Dedifferentiated amniotic fluid mesenchymal stem cell (primary cell): ENCODE results near the gene SF3B5.
"Not testable (repeated sequence)": the region's sequence is repeated elsewhere in the genome, so short reads cannot be mapped to it uniquely, and the experiment has no call there.

Experiments used
- DNase-seq: peaks from one replicate; pipeline ENCODE4 v3.0.0-alpha.2; 2016; ENCODE audit errors: extremely low spot score

The SF3B5 gene

DNA sequence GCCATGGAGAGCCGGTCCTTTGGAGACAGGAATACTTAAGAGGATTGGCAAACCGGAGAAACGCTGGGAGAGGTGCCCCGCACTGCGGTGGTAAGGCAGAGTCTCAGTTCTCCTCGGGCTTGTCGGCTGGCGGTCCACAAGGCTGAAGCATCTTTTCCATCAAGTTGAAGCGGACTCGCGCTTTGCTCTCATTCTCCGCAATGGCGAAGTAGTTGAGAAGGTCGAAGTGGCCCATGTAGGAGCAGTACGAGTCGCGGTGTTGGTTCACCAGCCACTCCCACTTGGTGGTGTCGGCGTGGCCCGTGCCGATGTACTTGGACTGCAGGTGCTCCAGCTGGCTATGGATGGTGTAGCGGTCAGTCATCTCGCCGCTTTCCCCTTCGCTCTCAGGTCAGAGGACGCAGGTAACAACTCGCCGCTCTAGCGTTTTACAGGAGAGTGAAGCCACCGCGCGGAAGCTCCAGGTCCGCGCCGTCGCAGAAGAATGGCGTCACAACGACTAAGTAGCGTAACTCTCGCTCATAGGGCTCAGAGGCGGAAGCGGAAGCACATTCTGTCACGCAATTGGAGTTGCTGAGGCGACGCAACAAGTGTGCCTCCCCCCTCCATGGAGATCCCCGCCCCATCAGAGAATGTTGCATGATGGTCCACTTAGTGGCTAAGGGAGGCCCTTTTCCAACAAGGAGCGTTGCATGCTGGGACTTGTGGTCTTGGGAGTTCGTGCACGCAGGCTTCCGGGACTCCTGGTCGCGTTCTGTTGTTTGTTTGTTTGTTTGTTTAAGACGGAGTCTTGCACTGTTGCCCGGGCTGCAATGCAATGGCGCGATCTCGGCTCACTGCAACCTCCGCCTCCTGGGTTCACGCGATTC lies at the start of gene SF3B5:
Gene SF3B5, minus strand, starts transcription at position 440 of the 869 bp plus-strand sequence. Its CDS starts 76 bp downstream, at position 364.
- peak; percentile 100 for DNase-seq

GRCh38 chr6:144144996-144145395 lies 49.6 kb upstream of the SF3B5 start:
- no peak for DNase-seq

GRCh38 chr6:144143878-144144277 lies 48.5 kb upstream of the SF3B5 start:
- DNase-seq: no peak

- DNase-seq: no peak
Measured at GRCh38 chr6:144143106-144143505, 47.7 kb upstream of the SF3B5 start.

DNA sequence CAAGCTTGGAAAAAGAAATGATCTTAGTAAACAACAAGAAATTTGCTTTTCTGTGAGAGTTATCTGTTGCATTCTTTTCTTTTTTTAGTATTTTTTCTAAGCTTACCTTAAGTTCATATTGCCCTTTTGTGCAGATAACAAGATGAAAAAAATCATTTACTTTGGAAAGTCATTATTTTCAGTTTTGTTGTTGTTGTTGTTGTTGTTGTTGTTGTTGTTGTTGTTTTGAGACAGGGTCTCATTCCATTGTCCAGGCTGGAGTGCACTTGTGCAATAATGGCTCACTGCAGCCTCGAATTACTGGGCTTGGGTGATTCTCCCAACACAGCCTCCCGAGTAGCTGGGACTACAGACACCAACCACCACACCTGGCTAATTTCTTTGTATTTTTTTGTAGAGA lies 46.1 kb upstream of the SF3B5 start:
- no peak for DNase-seq

DNA sequence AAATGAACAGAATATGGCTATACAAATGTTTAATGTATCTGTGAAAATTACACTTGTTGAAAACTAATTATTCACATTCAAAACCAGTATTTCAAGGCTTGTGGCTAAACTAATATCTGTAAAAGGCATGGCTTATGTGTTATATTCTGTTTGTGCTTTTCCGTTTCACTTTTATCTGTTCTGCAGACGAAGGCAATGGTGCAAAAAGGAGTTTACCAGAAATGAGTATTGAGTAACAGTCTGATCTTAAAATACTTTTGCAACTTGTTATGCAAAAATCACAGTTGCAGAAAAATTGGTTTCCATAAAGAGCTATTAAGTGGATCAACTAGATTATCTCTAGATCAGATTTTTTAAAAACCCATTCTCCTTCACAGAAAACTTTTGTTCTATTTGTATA lies 45.5 kb upstream of the SF3B5 start:
- no peak for DNase-seq

- no peak for DNase-seq
Measured at GRCh38 chr6:144139817-144140216, 44.4 kb upstream of the SF3B5 start.

- no peak for DNase-seq
Measured at GRCh38 chr6:144138542-144138941, 43.2 kb upstream of the SF3B5 start.

- no peak for DNase-seq
Measured at GRCh38 chr6:144134737-144135136, 39.4 kb upstream of the SF3B5 start.

- DNase-seq: no peak
Measured at GRCh38 chr6:144134176-144134575, 38.8 kb upstream of the SF3B5 start.

GRCh38 chr6:144133225-144133821 lies 38.0 kb upstream of the SF3B5 start:
- DNase-seq: no peak

DNA sequence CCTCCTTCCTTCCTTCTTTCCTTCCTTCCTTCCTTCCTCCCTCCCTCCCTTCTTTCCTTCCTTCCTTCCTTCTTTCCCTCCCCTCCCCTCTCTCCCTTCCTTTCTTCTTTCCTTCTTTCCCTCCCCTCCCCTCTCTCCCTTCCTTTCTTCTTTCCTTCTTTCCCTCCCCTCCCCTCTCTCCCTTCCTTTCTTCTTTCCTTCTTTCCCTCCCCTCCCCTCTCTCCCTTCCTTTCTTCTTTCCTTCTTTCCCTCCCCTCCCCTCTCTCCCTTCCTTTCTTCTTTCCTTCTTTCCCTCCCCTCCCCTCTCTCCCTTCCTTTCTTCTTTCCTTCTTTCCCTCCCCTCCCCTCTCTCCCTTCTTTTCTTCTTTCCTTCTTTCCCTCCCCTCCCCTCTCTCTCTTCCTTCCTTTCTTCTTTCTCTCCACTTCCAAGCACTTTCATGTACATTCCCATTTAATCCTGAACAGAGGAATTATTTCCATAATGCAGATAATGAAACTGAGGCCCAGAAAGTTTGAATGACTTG lies 36.9 kb upstream of the SF3B5 start:
- not testable (repeated sequence) for DNase-seq

DNA sequence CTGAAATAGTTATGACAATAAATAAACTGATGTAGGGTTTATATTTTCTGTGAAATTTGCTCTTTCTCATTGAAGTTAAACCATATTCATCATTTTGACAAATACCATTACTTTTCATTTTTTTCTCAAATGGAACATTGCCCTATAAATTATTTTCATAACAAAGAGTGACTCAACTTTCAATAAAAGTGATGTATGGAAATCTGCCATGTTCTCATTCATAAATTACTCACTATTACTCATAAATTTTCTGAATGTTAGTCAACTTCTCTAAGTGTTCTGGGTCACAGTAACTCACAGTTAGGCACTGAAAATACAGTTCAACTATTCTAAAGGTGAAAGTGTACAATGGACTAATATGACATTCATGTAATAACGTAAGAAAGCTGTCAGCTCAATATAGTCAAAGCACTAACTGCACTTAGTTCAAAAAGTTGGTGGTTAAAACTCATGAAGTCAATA lies 35.9 kb upstream of the SF3B5 start:
- no peak for DNase-seq

DNA sequence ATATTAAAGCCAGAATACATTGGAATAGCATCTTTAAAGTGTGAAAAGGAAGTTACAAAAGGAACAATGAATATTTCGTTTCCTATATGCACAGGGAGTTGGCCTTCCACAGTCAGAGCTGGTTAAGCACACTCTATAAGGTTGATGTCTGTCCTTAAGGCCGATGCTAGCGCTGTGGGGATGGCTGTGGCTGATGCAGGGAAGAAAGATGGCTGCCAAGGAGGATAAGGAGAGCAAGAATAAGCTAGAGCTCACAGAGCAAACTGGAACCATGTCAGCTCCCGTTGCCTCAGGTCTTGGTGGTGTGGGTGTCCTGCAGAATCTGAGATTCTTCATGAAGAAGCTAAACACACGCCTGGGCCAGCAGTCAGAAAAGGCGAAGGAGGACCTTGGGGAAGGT lies 34.1 kb upstream of the SF3B5 start:
- DNase-seq: no peak

- no peak for DNase-seq
Measured at GRCh38 chr6:144127097-144127496, 31.7 kb upstream of the SF3B5 start.

- DNase-seq: no peak
Measured at GRCh38 chr6:144123836-144124235, 28.5 kb upstream of the SF3B5 start.

GRCh38 chr6:144123421-144123820 lies 28.0 kb upstream of the SF3B5 start:
- DNase-seq: no peak

DNA sequence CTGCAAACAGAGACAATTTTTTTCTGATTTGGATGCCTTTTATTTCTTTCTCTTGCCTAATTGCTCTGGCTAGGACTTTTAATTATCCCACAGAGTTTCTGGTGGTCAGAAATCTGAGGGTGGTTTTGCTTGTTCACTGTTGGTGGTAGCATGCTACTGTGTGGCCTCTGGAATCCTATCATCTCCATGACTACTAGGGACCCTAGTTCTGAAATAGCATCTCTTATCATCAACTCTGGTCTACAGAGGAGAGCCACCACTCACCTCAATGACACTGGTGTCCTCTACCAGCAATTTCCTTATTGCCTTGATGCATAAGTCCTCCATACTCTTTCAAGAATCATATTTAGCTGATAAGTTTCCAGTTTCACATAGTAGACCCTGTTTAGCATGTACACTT lies 27.5 kb upstream of the SF3B5 start:
- DNase-seq: no peak

DNA sequence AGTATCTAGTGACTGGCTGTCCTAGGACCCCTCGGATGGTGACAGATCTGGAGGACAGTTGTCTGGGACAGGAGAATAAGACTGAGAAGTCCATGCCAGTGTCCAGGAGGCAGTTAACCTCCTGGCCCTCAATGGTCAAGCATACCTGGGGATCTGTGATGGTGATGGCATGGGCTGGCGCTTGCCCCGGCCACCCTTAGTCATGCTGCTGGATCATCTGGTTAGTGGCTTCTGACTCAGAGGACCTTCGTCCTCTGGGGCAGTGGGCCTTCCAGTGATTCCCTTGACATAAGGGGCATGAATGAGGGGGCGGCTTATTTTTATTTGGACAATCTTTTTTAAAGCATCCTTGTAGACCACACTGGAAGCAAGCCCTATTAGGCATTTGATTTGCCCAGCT lies 24.0 kb upstream of the SF3B5 start:
- no peak for DNase-seq

- no peak for DNase-seq
Measured at GRCh38 chr6:144115219-144115618, 19.8 kb upstream of the SF3B5 start.

DNA sequence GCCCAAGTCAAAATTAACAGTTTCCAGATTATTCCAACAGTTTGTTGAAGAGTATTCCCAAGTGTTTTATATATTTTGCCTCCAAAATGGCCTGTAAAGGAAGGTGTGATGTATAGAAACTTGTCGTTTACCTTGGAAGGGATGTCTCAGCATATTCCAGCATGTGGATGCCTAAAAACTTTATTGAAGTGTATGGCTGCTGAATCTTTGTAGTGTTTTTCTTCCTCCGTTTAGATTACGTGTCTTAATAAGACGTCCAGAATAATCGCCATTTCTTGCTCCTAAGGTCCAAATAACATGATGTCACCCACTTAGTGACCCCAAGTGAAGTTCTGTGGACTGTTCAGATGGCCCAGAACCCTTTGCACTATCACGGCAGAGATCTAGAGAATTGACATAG lies 18.0 kb upstream of the SF3B5 start:
- no peak for DNase-seq

DNA sequence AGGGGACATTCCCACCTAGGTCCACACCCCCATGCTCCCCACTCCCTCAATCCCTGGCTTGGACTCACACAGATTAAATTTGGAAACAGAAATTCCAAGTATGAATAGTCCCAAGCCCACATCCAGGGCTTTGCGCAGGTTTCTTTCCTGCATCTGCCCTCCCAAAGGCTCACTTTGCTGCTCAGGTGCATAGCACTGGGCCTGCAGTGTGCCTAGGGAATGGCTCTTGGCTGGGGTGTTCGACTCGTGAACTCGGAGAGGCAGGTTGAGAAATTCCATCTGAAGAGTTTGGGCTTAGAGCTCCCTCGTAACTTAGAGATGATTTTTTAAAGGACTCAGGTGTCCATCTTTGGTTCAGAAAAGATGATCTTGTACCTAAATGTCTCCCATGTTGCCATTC lies 14.8 kb upstream of the SF3B5 start:
- no peak for DNase-seq

DNA sequence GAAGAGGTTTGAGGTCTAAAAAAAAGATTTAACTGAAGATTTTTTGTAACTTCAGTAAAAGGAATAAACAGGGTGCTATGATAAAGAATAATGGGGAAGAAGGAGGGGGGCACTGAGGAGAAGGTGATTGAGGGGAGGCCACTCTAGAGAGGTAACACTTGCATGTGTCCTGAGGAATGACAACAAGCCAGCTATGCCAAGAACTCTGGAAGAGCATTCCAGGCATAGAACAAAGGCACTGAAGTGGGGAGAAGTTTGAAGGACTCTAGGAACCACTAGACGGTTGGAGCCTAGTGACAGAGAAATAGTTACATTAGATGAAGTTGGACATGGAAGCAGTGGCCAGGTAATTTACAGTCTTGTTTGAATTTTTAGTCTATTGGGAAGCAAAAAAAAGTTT lies 10.8 kb upstream of the SF3B5 start:
- no peak for DNase-seq
